Left lobe of liver (tissue), 2 donors: ENCODE results near the gene PSMB9. TPM values are rescaled to one million over a fixed set of nuclear protein-coding genes. Genes with fewer than 3 reads are reported as not detected.
A peak's percentile ranks its signal among the peaks of the same experiment; 100 is the strongest.

ENCODE experiments used
- ATAC-seq: fragments of 200-7000 bp; cut with Tn5 transposase; one replicate; pipeline ENCODE4 v1.9.1; 2020; ENCODE audit warnings: mild to moderate bottlenecking, moderate library complexity
- DNase-seq: peaks from one replicate; pipeline ENCODE4 v3.0.0-alpha.2; 2020; ENCODE audit warnings: low spot score
- total RNA-seq: library from RNA; stranded (reverse); gene quantifications from one replicate; pipeline ENCODE4 v1.2.1, GENCODE V29; 2021
- donor health status: DM: no; HTN: no; CAD: no; lungs with moderate emphysema.
- donor health status: DM: no; HTN: yes; CAD: no.

The PSMB9 gene
- total RNA-seq, 1 donor from 2014 or later = 13.9 TPM

DNA sequence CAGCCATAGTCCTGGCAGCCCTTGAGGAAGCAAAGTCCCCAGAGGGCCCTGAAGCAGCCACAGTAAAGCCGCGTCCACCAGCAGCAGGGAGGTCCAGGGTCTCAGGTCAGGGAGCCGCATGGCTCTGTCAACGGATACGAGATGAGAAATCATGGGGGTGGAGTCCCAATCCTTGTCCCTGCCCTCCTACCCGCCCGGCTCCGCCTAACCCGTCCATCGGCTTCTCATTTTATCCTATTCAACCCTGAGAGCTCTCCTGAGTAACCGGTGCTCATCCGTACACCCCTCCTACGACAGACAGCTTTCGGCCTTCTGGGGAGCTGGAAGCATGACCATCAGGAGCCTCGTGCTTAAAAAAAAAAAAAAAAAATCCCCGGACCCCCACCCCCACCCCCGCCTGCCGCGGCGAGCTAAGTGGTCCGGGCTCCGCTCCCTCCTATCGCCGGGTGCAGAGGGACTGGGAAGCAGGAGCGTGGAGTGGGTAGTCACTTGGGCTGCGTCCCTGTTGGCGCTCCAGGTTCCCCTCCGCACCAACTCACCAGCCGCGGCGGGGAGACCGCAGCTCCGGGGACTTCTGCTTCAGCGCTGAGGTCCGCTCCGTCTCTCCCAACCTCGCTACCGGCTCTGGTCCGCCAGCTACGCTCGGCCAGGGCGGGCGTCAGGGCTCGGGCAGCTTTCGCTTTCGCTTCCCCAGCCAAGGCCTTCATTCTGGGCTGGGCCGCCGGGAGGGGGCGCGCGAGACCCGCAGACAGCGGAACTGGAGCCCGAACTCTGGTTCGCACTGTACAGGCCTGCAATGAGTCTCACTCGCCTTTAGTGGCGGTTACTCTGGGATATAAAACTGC lies 15.7 kb upstream of the PSMB9 start, which contains the start of gene TAP2:
TSS of gene TAP2 (minus strand) at position 626 of the 845 bp plus-strand sequence. CDS start at position 120, 506 bp downstream.
- peak; percentile 96 for ATAC-seq
- peak; percentile 97 for DNase-seq

DNA sequence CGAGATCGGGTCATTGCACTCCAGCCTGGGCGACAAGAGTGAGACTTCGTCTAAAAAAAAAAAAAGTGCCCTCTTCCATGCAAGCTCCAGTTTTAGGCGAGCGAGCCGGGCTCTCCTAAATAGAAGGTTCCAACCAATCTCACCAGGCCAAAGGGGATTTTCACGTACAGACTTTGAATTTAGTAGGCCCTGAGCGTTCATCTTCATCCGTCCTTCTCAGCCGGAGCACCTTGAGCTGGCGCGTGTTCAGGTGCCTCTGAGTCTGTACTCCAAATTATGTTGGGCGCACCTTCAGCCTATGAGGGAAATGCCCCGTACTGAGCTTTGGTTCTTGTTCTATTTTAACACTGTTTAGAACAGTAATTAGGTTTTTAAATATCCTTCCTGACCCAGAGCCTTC lies 14.6 kb upstream of the PSMB9 start:
- no peak for DNase-seq
- no peak for ATAC-seq

DNA sequence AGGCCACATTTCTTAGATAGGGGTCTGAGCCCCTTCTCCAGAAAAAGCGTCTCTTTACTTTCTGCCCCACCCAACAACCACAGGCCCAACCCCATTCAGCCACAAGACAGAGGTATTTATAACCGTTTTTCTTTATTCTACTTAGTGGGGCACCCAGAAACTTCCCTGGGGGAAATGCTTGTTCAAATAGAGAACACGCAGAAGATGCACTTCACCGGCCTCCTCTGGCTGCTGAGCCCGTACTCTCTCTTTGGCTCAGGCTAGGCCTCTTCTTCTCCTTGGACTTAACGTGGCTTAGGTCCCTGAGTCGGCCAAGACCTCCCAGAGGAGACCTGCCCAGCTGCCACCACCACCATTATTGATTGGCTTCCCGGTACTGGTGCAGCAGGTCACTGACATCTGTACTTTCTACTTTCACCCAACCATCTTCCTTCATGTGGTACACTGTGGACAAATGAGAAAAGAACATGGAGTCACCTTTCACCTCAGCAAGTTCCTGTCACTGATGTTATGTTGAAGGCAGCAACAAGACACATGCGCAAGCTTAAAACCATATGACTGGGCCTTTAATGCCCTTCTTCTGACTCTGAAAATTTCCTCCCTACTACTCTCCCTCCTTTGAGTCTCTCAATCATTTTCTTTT lies 13.3 kb upstream of the PSMB9 start:
- ATAC-seq (no peak), DNase-seq (peak; percentile 37)

DNA sequence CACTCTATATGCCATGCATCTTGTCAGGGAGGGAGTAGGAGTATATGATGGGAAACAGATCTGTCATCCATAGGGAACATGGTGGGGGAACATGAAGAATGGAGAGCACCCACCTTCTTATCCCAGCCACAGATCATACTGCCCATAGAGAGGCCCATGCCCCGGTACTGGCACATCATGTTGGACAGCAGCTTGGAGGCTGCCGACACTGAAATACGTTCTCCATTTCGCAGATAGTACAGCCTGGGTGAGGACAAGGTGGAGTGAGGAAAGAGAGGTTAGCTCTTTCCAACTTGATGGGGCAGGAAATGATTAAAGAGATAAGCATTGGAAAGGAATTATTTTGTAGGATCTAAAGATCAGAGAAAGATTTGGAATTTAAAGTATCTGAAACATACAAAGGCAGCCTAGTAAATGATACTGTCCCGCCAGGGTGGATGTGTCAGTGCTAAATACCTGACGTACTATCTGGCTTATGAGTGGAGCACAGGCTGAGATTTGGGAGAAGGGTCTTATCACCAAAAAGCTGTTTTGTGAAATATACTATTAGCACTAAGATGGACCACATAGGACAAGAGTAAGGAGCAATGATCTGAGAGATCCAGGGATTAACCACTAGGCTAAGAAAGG lies 11.9 kb upstream of the PSMB9 start:
- ATAC-seq (no peak), DNase-seq (no peak)

DNA sequence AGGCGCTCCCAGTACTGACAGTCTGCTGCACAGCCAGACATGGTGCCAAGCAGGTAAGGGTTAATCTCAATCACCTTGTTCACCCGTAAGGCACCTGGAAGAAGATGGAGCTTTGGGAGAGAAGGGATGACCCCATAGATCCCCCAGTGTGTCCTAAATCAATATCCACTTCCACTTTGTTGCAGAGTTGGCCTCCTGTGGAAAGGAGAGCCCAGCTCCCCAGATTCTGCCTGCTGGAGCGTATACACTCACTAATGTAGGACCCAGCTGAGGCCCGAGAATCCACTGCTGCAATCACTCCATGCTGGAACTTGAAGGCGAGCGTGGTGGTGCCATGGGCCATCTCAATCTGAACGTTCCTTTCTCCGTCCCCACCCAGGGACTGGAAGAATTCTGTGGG lies 11.3 kb upstream of the PSMB9 start:
- ATAC-seq = no peak
- peak; percentile 43 for DNase-seq

DNA sequence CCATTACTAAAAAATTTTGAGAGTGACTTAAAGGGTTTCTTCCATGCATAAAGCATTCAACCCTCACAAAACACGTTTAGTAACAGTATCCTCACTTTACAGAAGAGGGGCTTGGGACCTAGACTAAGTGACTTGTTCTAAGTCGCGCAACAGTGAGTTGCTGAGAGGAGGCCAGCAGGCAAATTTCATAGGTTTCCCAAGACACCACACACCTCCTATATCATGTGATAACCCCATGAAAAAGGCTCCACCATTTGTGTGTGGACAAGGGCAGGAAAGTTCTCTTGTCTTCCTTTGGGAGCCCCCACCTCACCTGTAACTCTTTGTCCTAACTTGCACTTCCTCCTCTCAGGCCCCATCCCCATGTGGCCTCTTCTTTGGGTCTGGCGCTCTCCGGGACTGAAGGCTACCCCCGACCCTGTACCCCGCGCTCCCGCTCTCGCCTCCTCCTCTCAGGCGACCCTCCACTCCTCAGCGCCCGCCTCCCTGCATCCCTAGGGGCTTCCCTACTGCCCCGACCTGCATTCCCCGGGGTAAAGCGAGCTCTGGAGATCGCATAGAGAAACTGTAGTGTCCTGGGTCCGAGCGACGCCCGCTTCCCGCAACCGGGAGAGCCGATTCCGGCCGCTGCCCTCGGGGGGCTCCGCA lies 10.5 kb upstream of the PSMB9 start:
- no peak for ATAC-seq
- no peak for DNase-seq

DNA sequence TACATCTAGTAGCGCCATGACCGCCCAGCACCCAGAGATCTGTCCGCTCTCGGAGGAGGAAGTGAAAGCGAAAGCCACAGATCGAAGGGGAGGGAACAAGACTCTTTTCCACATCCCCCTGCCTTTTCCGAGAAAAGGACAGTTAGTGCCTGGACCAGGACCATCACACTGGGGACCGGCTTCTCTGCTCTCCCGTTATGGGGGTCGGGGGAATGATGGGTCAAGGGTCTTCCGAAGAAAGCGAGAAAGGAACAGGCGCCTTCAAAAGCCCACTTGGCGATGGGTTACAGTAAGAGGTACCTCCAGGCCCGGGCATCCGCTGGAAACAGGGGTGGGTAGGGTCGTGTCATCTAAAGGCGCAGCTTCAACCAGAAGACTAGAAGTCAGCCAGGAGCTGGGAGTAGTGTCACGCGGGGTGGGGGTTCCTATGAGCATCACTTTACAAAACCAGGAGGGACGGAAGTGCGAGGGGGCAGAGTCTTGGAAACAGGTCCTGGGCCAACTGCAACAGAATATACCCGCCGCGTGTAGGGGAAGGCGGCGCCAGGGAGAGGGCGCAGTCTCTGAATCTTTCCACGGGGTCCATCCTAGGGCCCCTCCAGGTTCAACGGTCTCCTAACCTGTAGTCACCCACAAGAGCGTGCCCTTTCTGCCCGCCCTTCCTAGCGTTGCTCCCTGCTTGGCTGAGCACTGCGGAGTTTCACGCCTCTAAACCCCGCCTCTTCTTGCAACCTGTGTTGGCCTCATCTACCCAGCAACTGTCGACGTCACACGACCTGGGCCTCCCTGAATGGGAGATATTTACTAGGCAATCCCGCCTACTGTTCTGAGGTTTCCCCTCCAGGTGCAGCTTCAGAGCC lies 9.8 kb upstream of the PSMB9 start, which contains the start of gene PSMB8:
TSS of gene PSMB8 (minus strand) at position 69 of the 860 bp plus-strand sequence. CDS start at position 18, 51 bp downstream.
- DNase-seq (peak; percentile 97), ATAC-seq (peak; percentile 94)

DNA sequence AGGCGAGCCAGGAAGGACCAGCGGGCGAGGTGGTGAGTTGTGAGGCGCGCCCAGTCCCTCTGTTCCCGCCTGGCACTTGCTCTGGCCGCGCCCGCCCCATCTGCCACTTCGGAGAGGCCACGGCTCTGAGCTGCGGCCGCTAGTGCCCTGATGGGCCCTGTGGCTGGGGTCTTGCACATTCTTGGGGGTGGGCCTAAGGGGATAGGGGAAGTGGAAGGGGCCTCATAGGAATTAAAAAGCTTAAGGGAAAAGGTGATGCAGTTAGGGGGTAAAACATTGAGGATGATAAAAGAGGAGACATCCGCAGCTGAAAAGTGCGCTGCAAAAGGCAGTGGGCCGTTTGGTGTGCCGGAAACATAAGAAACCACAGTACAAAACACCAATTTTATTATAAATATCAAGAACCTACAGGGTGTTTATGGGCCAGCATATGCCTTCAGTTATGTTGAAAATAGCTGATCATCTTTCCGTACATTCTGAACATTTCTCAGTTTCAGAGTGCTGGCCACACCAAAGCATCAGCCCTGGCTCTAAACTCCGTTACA lies 9.1 kb upstream of the PSMB9 start:
- DNase-seq (no peak), ATAC-seq (no peak)

DNA sequence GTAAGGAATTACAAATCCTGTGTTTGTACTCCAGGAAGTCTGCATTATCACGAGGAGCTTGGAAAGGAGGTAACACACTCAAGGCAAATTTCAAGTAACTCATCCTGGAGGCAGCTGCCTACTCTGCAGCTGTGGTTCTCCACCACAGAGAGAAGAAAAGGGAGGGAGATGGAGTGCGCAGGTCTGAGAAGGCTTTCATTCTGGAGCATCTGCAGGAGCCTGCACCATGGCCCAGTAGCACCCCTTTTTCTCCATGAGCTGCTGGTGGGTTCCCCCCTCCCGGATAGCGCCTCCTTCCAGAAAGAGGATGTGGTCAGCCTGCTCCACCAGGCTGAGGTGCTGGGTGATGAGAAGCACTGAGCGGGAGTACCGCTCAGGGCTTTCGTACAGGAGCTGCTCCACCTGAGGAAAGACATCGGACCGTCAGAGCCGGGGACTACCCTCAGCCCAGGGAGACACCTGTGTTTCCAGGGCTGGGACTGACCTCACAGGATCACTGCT lies 8.6 kb upstream of the PSMB9 start:
- DNase-seq = peak; percentile 50

DNA sequence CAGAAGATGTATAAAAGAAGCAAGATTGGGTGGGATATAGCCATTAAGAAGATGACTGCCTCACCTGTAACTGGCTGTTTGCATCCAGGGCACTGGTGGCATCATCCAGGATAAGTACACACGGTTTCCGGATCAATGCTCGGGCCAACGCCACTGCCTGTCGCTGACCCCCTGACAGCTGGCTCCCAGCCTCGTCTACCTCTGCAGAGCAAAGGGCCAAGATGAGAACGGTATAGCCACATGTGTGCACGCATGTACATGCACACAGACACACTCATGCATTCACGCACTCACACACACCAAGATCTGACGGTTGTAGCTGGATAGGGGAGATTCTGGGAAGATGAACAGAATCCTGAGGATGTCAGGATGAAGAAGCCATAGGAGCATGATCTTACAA lies 7.0 kb upstream of the PSMB9 start:
- ATAC-seq = no peak

More for the DNA sequence above, 8.6 kb upstream of the PSMB9 start:
- no peak for ATAC-seq

DNA sequence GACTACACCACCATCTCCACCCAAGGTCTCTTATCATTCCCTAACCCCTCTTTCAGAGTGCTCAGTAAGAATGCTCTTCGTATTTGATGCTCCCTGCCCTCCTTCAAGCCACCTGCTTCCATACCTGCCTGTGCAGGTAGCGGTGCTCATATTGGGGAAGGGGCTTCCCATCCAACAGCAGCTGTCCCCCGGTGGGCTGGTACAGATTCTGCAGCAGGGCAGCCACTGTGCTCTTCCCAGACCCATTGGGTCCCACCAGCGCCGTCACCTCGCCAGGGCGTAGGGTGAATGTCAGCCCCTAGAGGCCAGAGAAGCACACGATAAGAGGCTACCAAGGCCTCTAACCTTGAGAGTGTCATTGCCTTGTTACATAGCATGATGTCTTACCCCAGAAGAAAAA lies 6.2 kb upstream of the PSMB9 start:
- no peak for ATAC-seq

More for the DNA sequence above, 7.0 kb upstream of the PSMB9 start:
- DNase-seq = peak; percentile 37

DNA sequence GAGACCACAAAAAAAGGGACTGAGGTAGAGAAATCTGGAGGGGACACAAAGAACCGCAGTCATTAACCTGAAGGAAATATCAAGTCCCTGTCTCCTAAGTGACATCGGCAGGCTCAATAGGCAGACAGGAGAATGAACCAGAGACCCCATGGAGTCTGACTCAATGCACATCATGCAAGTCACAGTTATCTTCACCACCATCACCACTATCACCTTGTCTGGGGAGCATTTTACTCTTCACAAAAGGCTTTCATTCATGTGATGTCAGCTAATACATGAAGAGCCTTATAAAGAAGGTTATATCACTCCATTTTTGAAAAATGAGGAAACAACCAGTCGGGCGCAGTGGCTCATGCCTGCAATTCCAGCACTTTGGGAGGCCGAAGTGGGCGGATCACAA lies 4.9 kb upstream of the PSMB9 start:
- ATAC-seq (no peak), DNase-seq (no peak)

More for the DNA sequence above, 6.2 kb upstream of the PSMB9 start:
- DNase-seq = peak; percentile 37

DNA sequence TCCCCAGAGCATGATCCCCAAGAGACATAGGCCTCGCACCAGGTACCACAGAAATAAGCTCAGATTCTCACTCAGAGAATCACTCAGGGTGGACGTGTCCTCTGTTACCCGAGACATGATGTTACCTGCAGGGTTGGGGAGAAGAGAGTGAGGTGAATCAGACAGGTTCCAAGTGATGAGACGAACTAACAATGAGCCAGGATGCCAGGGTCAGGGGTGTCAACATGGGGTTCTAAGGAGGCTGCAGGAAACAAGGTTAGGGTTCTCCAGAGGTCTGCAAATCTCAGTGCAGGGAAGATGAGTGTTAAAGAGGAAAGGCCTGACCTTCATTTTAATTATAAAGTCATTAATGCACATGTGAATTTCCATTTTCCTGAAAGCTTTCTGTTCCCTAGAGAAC lies 3.0 kb upstream of the PSMB9 start:
- DNase-seq (peak; percentile 31), ATAC-seq (no peak)

DNA sequence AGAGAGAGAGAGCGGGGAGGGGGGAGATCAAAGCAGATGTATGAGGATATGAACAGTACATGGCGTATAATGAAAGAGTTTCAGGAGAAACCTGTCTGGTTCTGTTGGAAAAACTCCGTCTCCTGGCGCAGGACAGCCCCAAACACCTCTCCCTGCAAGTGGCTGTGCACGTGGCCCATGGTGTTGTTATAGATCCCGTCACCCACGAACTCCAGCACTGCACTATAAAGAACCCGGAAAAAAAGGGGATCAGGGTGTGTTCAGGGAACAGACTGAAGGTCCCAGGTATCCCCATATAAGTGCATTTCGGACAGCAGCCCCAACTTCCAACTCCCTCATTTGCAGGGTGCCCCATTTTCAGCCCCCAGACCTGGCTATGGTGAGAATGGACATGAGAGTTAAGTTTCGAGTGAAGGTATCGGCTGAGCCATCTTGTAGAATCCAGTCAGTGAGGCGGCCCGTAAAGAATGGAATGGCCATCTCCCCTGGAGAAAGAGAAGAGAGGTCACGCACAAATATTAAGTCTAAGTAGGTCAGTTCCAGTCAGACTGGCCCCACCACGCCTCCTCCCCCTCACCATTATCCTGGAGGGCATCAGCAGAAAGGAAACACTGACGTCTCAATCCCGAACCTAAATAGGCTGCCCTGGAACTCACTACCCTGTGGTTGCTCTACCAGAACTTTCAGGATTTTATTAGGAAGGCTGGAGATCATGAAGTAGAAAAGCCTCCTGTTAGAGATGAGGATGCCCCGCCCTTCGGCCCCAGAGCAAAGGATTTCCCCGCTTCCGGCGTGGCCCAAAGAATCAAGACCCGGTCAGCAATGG lies 1.8 kb upstream of the PSMB9 start:
- peak; percentile 52 for DNase-seq
- no peak for ATAC-seq

DNA sequence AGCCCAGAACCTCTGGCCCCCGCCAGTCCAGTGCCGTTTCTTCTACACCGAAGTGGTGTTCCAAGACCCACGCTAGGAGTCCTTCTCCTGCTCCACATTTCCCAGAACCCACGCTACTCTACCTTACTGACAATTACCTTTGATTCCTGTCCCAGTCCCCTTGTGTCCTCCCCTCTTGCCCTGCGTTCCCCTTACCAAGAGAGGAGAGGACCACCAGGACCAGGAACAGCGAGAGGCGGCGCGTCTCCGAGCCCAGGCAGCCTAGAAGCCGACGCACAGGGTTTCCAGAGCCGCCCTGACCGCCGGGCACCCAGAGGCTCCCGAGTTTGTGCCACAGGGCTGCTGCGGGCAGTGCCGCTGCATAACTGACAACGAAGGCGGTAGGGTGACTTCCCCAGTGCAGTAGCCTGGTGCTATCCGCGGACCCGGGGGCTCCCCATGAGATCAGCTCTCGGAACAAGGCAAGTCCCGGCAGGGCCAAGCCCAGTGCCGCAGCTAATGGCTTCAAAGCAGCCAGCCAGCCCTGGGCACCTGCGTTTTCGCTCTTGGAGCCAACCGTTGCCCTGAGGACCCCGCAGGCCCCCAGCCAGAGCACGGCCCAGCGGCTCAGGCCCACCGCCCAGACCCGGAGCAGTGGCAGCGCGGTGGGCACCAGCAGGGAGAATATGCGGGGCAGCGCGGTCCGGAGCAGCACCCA lies 1.0 kb upstream of the PSMB9 start:
- ATAC-seq = peak; percentile 41

DNA sequence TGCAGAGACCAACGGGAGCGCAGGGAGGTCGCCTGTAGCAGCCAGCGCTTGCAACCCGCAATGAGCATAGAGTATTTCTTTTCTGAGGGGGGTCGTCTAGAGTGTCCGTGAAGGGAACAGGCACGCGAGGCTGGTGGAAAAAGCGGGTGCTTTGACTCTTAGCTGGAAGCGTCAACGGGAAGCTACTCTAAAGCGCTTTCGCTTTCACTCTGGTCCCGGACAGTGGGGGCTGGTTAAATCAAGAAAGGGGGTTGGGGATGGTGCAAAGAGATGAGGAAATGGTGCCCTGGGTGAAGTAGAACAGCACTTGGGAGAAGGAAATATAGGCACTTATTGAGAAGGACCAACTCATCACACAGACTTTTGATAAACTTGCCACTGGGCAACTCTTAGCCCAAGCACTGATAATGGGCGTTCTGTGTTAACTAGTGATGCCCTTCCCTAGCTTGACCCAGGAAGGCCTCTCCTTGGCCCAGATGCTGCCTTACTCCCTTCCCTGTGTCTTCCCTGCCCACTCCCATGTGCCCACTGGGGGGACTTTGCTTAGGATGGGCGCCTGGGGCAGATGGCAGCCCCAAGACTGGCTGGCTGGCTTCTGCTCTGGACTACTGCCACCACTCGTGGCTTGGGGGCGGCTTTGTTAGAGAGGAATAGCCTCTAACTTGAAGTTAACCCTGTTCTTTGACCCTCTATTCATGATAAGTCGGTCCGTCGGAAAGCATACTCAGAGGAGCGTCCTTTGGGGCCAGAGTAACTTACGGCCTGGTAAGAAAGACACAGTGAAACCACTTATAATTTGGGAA lies 585 bp downstream of the PSMB9 start:
- peak; percentile 36 for ATAC-seq
- DNase-seq = no peak

More for the DNA sequence above, 1.0 kb upstream of the PSMB9 start:
- peak; percentile 67 for DNase-seq

DNA sequence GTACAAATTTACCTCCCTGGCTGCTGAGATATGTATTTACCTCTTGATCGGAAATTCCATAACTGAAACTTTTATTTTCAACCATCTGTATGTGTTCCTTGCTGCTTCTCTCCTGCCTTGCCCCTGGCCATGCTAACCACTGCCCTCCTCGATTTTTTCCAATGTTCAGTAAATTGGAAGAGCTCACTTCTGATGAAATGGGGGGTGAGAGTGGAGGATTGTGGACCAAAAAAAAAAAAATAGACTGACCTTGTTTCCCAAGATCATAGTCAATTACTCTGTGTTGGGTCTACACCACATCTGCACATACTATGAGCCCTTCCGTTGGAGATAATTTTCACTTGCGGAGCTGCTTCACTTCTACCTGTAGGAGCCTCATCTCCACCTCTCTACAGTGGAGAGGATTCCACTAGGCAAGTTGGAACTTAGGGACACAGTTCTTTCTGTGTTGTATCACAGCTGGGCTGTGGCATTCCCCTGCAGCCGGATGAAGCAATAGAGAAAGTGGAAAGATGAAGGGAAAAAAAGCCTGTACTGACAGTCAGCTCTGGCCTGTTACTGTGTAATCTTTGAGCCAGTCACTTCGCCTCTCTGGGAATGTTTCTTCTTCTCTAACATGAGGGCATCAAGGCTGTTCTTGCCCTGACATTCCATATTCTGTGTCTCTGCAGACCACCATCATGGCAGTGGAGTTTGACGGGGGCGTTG lies 1.6 kb downstream of the PSMB9 start:
- no peak for DNase-seq
- no peak for ATAC-seq
